Measurements from ENCODE around the gene TOPAZ1. TPM values are rescaled to one million over a fixed set of nuclear protein-coding genes. Genes with fewer than 3 reads are reported as not detected.

Gene TOPAZ1
- total RNA-seq, 4 donors from 2014 or later, result not detected

DNA sequence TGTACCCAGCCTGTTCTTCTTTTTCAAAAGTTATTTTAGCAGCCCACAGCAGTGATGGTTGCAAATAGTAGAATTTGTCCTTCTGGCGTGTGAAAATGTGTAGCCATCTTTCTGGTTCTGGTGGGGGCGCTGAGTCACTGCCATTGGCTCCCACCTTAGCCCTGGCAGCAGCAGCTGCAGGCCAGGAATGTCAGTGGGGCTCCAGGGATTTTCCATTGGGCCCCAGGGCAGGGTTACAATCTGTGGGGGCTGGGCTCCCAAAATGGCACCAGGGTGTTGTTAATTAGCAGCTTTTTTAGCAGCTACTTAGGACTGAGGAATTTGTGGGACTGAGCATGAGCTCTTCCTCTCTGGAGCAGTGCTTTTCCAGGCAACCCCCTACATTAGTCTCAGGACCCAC lies 38.9 kb downstream of the TOPAZ1 start:
- Histone ChIP-seq H3K27me3 (peaks cover 9% of the 10 kb centered on the region), H3K4me3 (no peak overlapping the region), H3K9me3 (no peaks in the 10 kb centered on the region), H3K27ac (no peak overlapping the region), H3K36me3 (no peaks in the 10 kb centered on the region), H3K4me1 (no peaks in the 10 kb centered on the region)
- TF ChIP-seq POLR2AphosphoS5 (IDR thresholded peaks at IDR 0.05), result no peak
- TF ChIP-seq POLR2A (IDR thresholded peaks at IDR 0.05), result no peak
- no peak for TF ChIP-seq EP300 (IDR thresholded peaks at IDR 0.05)
- TF ChIP-seq, protein P1, sequence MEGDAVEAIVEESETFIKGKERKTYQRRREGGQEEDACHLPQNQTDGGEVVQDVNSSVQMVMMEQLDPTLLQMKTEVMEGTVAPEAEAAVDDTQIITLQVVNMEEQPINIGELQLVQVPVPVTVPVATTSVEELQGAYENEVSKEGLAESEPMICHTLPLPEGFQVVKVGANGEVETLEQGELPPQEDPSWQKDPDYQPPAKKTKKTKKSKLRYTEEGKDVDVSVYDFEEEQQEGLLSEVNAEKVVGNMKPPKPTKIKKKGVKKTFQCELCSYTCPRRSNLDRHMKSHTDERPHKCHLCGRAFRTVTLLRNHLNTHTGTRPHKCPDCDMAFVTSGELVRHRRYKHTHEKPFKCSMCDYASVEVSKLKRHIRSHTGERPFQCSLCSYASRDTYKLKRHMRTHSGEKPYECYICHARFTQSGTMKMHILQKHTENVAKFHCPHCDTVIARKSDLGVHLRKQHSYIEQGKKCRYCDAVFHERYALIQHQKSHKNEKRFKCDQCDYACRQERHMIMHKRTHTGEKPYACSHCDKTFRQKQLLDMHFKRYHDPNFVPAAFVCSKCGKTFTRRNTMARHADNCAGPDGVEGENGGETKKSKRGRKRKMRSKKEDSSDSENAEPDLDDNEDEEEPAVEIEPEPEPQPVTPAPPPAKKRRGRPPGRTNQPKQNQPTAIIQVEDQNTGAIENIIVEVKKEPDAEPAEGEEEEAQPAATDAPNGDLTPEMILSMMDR (IDR thresholded peaks at IDR 0.05), result no peak
- WGBS, result 100% methylated on average over 1 of the region's 2 CpGs
- no peak for DNase-seq (ENCODE audit: low spot score in 2 of 2)

DNA sequence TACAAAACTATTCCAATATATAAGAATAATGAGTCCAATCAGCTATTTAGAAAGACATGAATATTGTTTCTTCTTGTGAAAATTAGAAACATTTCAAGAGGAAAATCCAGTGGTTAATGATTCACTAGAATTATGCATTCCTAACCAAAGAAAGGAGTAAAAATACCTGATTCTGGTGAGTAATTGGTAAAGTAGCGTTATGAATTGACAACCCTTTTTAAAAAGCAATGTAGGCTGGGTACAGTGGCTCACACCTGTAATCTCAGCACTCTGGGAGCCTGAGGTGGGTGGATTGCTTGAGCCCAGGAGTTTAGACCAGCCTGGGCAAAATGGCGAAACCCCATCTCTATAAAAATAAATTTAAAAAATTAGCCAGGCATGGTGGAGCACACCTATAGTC lies 43.3 kb downstream of the TOPAZ1 start:
- Histone ChIP-seq H3K9me3 (no peaks in the 10 kb centered on the region), H3K4me3 (no peak overlapping the region), H3K27ac (no peak overlapping the region), H3K27me3 (peaks cover 12% of the 10 kb centered on the region), H3K36me3 (no peaks in the 10 kb centered on the region), H3K4me1 (no peaks in the 10 kb centered on the region)
- TF ChIP-seq POLR2A (IDR thresholded peaks at IDR 0.05) (no peak), POLR2AphosphoS5 (IDR thresholded peaks at IDR 0.05) (no peak), EP300 (IDR thresholded peaks at IDR 0.05) (no peak)
- TF ChIP-seq, protein P1 (IDR thresholded peaks at IDR 0.05), result no peak
- DNase-seq (ENCODE audit: low spot score in 2 of 2), result no peak
- 90% methylated on average over 2 of the region's 2 CpGs for WGBS

DNA sequence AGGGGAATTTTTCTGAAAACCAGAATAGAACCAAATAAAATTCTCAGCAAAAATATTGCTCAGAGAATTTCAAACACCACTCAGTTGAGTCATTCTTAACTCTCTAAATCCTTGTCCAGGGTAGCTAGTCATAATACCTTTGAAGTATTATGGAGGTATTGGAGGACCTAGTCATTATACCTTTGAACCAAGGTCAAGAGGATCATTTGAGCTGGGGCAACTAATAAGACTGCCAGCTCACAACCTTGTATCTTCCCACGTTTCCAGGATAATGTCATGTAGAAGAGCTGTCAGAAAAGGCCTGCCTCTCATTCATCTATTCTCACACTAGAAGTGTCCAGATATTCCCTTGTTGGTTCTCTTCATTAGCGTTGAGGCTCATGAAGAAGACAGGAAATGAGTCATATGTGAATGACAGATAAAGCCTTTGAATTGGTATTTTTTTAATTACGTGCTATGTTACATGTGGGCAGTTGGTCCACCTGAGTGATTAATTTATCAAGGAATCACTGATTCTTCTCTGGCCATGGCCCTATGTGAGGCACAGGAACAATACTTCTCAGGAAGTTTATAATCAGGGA lies 48.3 kb downstream of the TOPAZ1 start:
- 61% methylated on average over 3 of the region's 3 CpGs for whole genome bisulfite sequencing
- H3K27me3 ChIP-seq, result peaks cover 3% of the 10 kb centered on the region
- TF ChIP-seq POLR2AphosphoS5 (IDR thresholded peaks at IDR 0.05) (no peak), EP300 (IDR thresholded peaks at IDR 0.05) (no peak), POLR2A (IDR thresholded peaks at IDR 0.05) (no peak)
- TF ChIP-seq, protein P1 (IDR thresholded peaks at IDR 0.05), result no peak
- H3K27ac ChIP-seq, result no peak overlapping the region
- no peaks in the 10 kb centered on the region for H3K4me1 ChIP-seq
- no peak for DNase-seq (ENCODE audit: low spot score in 2 of 2)
- no peaks in the 10 kb centered on the region for H3K36me3 ChIP-seq
- H3K4me3 ChIP-seq, result no peak overlapping the region
- H3K9me3 ChIP-seq, result no peaks in the 10 kb centered on the region

DNA sequence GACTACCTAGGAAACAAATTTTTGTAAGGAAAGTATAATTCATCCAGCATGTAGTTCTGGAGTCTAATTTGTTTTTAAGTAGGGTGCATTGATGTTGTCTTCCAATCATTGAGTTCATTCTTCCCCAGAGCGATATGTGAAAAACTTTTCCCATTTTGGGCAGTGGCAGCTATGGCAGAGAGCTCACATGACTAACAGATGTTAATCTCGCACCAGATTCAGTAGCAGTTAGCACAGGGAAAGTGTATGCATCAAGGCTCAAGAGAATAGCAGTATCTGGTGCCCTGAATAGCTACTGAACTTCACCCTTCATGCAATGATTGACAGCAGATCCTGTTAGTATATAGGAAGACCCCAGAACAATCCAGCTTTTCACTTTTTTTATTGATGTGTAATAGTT lies 50.6 kb downstream of the TOPAZ1 start:
- no peak overlapping the region for H3K4me3 ChIP-seq
- DNase-seq (ENCODE audit: low spot score in 2 of 2), result no peak
- no peak for TF ChIP-seq EP300 (IDR thresholded peaks at IDR 0.05)
- no peaks in the 10 kb centered on the region for H3K9me3 ChIP-seq
- H3K36me3 ChIP-seq, result no peaks in the 10 kb centered on the region
- H3K27me3 ChIP-seq, result peaks cover 3% of the 10 kb centered on the region
- H3K27ac ChIP-seq, result no peak overlapping the region
- no peaks in the 10 kb centered on the region for H3K4me1 ChIP-seq
- WGBS, result 60% methylated on average over 2 of the region's 2 CpGs

DNA sequence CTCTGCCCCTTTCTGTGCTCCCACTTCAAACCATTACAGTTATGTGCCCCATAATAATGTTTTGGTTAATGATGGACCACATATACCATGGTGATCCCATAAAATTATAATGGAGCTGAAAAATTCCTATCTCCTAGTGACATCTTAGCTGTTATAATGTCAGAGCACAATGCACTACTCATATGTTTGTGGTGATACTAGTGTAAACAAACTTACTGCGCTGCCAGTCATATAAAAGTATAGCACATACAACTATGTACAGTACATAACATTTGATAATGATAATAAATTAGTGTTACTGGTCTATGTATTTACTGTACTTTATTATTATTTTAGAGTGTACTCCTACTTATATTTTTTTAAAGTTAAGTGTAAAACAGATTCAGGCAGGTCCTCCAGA lies 51.3 kb downstream of the TOPAZ1 start:
- H3K9me3 ChIP-seq, result no peaks in the 10 kb centered on the region
- no peak for DNase-seq (ENCODE audit: low spot score in 2 of 2)
- peaks cover 3% of the 10 kb centered on the region for H3K27me3 ChIP-seq
- no peaks in the 10 kb centered on the region for H3K4me1 ChIP-seq
- H3K36me3 ChIP-seq, result no peaks in the 10 kb centered on the region
- no peak overlapping the region for H3K4me3 ChIP-seq
- TF ChIP-seq EP300 (IDR thresholded peaks at IDR 0.05) (no peak), POLR2AphosphoS5 (IDR thresholded peaks at IDR 0.05) (no peak), POLR2A (IDR thresholded peaks at IDR 0.05) (no peak)
- TF ChIP-seq, protein P1 (IDR thresholded peaks at IDR 0.05), result no peak
- 98% methylated on average over 1 of the region's 1 CpG for WGBS
- H3K27ac ChIP-seq, result no peak overlapping the region

DNA sequence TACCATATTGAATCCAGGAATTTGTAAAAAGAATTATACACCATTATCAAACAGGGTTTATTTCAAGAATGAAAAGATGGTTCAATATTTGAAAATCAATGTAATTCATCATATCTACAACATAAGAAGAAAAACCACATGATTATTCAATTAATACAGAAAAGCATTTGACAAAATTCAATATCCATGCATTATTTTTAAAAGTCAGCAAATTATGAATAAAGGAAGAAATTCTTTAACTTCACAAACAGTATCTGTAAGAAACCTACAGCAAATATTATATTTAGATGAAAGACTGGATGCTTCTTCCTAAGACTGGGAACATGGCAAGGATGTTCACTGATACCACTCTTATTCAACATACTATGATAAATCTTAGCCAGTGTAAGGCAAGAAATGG lies 55.6 kb downstream of the TOPAZ1 start:
- DNase-seq (ENCODE audit: low spot score in 2 of 2), result no peak

More for the DNA sequence above, 55.6 kb downstream of the TOPAZ1 start:
- H3K36me3 ChIP-seq, result no peaks in the 10 kb centered on the region
- no peaks in the 10 kb centered on the region for H3K4me1 ChIP-seq
- no peaks in the 10 kb centered on the region for H3K9me3 ChIP-seq
- TF ChIP-seq POLR2A (IDR thresholded peaks at IDR 0.05), result no peak
- no peak for TF ChIP-seq EP300 (IDR thresholded peaks at IDR 0.05)
- TF ChIP-seq POLR2AphosphoS5 (IDR thresholded peaks at IDR 0.05), result no peak
- TF ChIP-seq, protein P1 (IDR thresholded peaks at IDR 0.05), result no peak
- H3K27ac ChIP-seq, result no peak overlapping the region
- H3K4me3 ChIP-seq, result no peak overlapping the region
- H3K27me3 ChIP-seq, result no peaks in the 10 kb centered on the region

Measured in suprapubic skin (tissue), 4 donors.